Vagina (tissue), 2 donors: ENCODE results near the gene APOBEC3H. TPM values are rescaled to one million over a fixed set of nuclear protein-coding genes. Genes with fewer than 3 reads are reported as not detected.

Experiments used
- DNase-seq, 2 donors: peaks; one replicate each; pipeline ENCODE4 v3.0.0-alpha.2; 2017; ENCODE audit errors: extremely low spot score in 2 of 2
- H3K27ac ChIP-seq: fragments of 200-600 bp; sonication (generic); one replicate; pipeline ENCODE4 v1.5.1; 2019
- H3K27me3 ChIP-seq: fragments of 200-600 bp; sonication (generic); one replicate; pipeline ENCODE4 v1.5.1; 2019
- H3K36me3 ChIP-seq, 2 donors: fragments of 200-600 bp; sonication (generic); one replicate each; pipeline ENCODE4 v1.5.1; 2017 to 2019
- H3K4me1 ChIP-seq: fragments of 200-600 bp; sonication (generic); one replicate; pipeline ENCODE4 v1.5.1; 2019
- H3K4me3 ChIP-seq, 2 donors: fragments of 200-600 bp; sonication (generic); 1 replicate in 1 of 2; 2 replicates in 1 of 2; pipeline ENCODE4 v1.5.1; 2016 to 2019
- H3K9me3 ChIP-seq: fragments of 200-600 bp; sonication (generic); one replicate; pipeline ENCODE4 v1.5.1; 2019
- POLR2A ChIP-seq, 2 donors: fragments of 450-650 bp; IDR thresholded peaks; one replicate each; pipeline ENCODE4 v1.6.1; 2017; ENCODE audit warnings: antibody characterized with exemption in 2 of 2, mild to moderate bottlenecking in 2 of 2, moderate library complexity in 2 of 2
- POLR2AphosphoS5 ChIP-seq, 2 donors: sonication (generic); formaldehyde crosslinking; IDR thresholded peaks; one replicate each; pipeline ENCODE4 v1.9.0; 2017; ENCODE audit warnings: antibody characterized with exemption in 2 of 2, mild to moderate bottlenecking in 2 of 2, low read depth in 1 of 2; ENCODE audit not compliant: insufficient read depth in 1 of 2
- intact Hi-C: fragments of 100-400 bp; cut with DNase I; formaldehyde crosslinking; loops from one replicate; pipeline ENCODE4 v1.15.1; 2023
- total RNA-seq: library from RNA; depleted of rRNA; stranded (reverse); fragments of >200 nt; gene quantifications from one replicate; pipeline ENCODE4 v1.2.3, GENCODE V29; 2016
- TF ChIP-seq, protein P1 (sequence below), 3 experiments: fragments of 450-650 bp in 2 of 3; fragments of 200-600 bp in 1 of 3; sonication (generic) in 1 of 3; IDR thresholded peaks; one replicate each; pipeline ENCODE4 v1.5.1; 2017 to 2019; ENCODE audit warnings: antibody characterized with exemption in 3 of 3, mild to moderate bottlenecking in 2 of 3, moderate library complexity in 2 of 3

Gene APOBEC3H
- total RNA-seq, 1 donor from 2014 or later = not detected

DNA sequence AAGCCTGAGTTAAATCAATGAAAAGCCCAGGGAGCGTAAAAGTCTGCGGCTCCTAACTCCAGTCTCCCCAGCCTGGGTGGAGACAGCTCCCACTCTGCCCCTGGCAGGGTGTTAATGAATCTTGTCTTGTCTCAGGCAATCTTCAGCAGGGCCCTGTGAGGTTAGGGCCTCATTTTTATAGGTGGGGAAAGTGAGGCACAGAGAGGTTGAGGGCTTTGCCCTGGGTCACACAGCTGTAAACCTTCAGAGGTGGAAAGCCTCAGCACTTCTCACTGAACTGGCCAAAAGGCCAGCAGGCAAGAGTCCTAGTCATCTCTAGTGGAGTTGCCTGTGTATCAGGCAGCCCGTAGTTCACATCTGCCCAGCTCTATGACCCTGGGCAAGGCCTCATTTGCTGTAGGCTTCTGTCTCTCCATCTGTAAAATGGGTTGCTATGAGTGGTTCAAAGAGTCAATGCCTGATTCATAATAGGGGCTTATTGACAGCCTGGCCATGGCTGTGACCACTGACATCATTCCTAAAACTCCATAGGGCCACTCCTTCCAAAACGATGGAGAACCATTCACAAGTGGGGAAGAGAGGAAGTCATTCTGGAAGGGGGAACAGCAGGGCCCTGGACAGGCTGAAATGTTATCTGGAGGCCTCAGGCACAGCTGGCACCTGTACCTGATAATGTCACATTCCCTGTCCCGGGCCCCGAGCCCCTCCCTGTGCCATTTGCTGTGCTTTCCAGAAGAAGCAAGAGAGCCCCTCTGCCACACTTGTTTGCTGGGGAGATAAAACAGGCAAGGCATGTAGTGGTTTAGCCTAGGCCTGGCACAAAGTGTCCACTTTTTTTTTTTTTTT, 49.4 kb downstream of the APOBEC3H start:
- H3K36me3 ChIP-seq = no peaks in the 10 kb centered on the region
- H3K27ac ChIP-seq = peak overlapping the region; percentile 99
- peak overlapping the region; percentile 70 to 73 for H3K4me3 ChIP-seq
- intact Hi-C loops = no loop called here
- no peaks in the 10 kb centered on the region for H3K27me3 ChIP-seq
- DNase-seq = peak in 1 of 2 donors; percentile 88
- TF ChIP-seq, protein P1, sequence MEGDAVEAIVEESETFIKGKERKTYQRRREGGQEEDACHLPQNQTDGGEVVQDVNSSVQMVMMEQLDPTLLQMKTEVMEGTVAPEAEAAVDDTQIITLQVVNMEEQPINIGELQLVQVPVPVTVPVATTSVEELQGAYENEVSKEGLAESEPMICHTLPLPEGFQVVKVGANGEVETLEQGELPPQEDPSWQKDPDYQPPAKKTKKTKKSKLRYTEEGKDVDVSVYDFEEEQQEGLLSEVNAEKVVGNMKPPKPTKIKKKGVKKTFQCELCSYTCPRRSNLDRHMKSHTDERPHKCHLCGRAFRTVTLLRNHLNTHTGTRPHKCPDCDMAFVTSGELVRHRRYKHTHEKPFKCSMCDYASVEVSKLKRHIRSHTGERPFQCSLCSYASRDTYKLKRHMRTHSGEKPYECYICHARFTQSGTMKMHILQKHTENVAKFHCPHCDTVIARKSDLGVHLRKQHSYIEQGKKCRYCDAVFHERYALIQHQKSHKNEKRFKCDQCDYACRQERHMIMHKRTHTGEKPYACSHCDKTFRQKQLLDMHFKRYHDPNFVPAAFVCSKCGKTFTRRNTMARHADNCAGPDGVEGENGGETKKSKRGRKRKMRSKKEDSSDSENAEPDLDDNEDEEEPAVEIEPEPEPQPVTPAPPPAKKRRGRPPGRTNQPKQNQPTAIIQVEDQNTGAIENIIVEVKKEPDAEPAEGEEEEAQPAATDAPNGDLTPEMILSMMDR (IDR thresholded peaks at IDR 0.05) = no peak
- TF ChIP-seq POLR2AphosphoS5 (IDR thresholded peaks at IDR 0.05; ENCODE audit: insufficient read depth in 1 of 2, low read depth in 1 of 2) (no peak), POLR2A (IDR thresholded peaks at IDR 0.05) (no peak)
- no peaks in the 10 kb centered on the region for H3K9me3 ChIP-seq
- peaks cover 72% of the 10 kb centered on the region for H3K4me1 ChIP-seq

DNA sequence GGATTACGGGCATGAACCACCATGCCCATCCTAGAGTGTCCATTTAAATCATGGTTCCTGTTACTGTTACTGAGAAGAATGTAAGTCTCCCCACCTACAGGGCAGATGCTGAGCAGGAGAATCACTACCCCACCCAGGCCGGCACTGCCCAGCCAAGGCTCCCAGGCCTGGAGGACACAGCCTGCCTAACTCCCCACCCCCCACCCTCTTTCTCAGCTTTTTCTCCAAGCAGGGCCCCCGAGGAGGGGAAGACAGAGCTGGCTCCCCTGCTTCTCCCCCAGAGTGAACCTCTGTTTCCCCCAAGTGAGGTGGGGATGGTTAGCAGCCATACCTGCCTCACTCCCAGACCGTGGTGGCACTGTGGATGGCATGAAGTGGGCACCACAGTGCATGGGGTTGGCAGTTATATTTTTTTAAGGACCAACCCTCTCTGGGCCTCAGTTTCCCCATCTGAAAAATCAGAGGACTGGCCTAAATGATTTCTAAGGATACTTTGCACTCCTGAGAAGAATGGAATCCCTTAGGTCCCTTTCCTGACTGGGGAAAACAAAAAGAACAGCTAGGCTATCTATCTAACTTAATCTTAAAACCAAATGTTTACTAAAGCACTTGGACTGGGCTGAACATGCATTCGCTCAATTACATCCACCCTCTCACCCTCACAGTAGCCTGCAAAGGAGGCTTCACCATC, 50.4 kb downstream of the APOBEC3H start:
- intact Hi-C loops = no loop called here
- DNase-seq = no peak
- H3K27me3 ChIP-seq = no peaks in the 10 kb centered on the region

DNA sequence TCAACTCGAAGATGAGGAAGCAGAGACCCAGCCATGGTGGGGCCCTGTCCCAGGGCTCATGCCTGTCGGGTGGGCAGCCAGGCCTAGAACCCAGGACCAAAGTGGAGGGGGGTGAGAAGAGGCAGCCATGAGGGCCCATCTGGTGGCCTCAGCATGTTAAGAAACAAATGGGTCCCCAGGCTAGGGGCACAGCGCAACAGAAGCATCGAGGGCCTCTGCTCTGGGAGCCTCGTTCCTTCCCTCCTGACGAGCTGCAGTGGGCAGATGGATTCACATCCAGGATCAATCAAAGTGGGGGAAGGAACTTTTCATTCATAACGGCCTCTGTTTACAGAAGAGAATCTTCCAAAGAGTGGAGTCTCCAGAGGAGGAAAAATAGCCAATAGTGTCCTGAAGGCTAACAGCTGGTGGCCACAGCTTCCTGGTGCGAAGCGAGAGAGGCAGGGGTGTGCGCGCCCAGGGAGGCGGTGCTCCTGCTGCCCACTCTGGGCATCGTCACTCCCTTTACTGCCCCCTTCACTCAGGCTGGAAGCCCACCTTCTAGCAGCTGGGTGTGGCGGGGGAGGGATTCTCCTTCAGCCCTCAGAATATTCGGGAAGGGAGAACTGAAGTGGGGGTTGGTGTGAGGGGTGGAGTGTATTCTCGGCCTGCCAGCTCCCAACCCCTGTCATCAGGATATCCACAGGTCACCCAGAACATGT, 51.1 kb downstream of the APOBEC3H start:
- peak in 1 of 2 donors; percentile 87 for DNase-seq
- Histone ChIP-seq H3K27ac (peak overlapping the region; percentile 99), H3K4me1 (peaks cover 81% of the 10 kb centered on the region), H3K27me3 (no peaks in the 10 kb centered on the region), H3K36me3 (no peaks in the 10 kb centered on the region), H3K4me3 (peak overlapping the region in 1 of 2 donors; percentile 29), H3K9me3 (no peaks in the 10 kb centered on the region)
- intact Hi-C loops = no loop called here
- no peak for TF ChIP-seq POLR2AphosphoS5 (IDR thresholded peaks at IDR 0.05; ENCODE audit: insufficient read depth in 1 of 2, low read depth in 1 of 2)
- TF ChIP-seq POLR2A (IDR thresholded peaks at IDR 0.05) = no peak
- TF ChIP-seq, protein P1 (IDR thresholded peaks at IDR 0.05) = no peak

More for the DNA sequence above, 50.4 kb downstream of the APOBEC3H start:
- TF ChIP-seq POLR2AphosphoS5 (IDR thresholded peaks at IDR 0.05; ENCODE audit: insufficient read depth in 1 of 2, low read depth in 1 of 2) (no peak), POLR2A (IDR thresholded peaks at IDR 0.05) (no peak)
- TF ChIP-seq, protein P1 (IDR thresholded peaks at IDR 0.05) = no peak
- Histone ChIP-seq H3K27ac (peak overlapping the region; percentile 99), H3K9me3 (no peaks in the 10 kb centered on the region), H3K36me3 (no peaks in the 10 kb centered on the region), H3K4me3 (no peak overlapping the region), H3K4me1 (peaks cover 77% of the 10 kb centered on the region)

DNA sequence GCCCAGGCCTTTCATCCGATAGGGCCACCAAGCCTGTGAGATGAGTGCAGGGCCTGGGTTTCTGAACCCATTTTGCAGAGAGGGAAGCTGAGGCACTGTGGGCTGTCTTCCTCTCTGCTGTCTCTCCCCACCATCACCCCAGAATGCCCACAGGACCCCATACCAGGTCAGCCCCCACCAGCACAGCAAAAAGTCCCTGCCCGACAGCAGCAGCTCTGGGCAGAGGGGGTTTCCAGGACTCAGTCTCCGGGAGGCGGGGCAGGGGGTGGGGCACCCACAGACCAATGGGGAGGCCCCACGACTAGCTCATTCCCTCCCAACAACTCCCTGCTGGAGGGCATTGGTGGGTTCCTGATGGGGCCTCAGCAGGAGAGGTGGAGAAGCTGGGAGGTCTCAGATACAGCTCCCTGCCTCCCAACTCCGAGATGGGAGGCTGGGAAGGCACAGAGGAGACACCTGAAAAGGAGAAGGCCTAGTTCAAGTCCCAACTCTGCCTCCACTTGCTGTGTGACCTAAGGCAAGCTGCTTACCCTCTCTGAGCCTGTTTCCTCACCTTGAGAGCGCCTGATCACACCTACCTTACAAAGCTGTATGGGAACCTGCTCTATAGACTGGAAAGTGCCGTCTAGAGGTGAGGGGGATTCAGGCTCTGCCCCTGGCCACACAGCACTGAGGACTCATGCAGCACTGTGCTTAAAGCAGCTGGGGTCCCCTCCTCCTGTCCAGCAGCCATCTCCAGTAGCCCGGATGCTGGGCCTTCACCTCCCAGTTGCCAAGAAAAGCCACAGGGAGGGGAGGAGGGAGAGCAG, 51.9 kb downstream of the APOBEC3H start:
- H3K27me3 ChIP-seq = no peaks in the 10 kb centered on the region
- H3K27ac ChIP-seq = peak overlapping the region; percentile 99
- no peaks in the 10 kb centered on the region for H3K9me3 ChIP-seq
- peak overlapping the region in 1 of 2 donors; percentile 100 for H3K4me3 ChIP-seq
- peak in 1 of 2 donors; percentile 87 for DNase-seq
- H3K36me3 ChIP-seq = no peaks in the 10 kb centered on the region
- intact Hi-C loops = no loop called here
- peak in 1 of 2 donors; percentile 29 for TF ChIP-seq POLR2A (IDR thresholded peaks at IDR 0.05)
- peak in 1 of 2 donors; percentile 64 for TF ChIP-seq POLR2AphosphoS5 (IDR thresholded peaks at IDR 0.05; ENCODE audit: insufficient read depth in 1 of 2, low read depth in 1 of 2)
- TF ChIP-seq, protein P1 (IDR thresholded peaks at IDR 0.05) = no peak
- peaks cover 85% of the 10 kb centered on the region for H3K4me1 ChIP-seq
